WTC11 (cell line): Measurements from ENCODE around the gene WWP2. TPM values are rescaled to one million over a fixed set of nuclear protein-coding genes. Genes with fewer than 3 reads are reported as not detected.

Experiments
- ATAC-seq: fragments of 200-7000 bp; cut with Tn5 transposase; 2 replicates; pipeline ENCODE4 v1.10.0; 2021; ENCODE audit warnings: mild to moderate bottlenecking, moderate library complexity
- CTCF ChIA-PET: fragments of 300-600 bp; sonication (Branson Sonifier 250); formaldehyde crosslinking; loops from one replicate; lab custom pipeline; 2021; ENCODE audit warnings: antibody characterized with exemption; lab: Charles Lee
- POLR2A ChIA-PET: fragments of 350-600 bp; sonication (Branson Sonifier 250); formaldehyde crosslinking; loops from one replicate; lab custom pipeline; 2021; ENCODE audit warnings: antibody characterized with exemption; lab: Charles Lee
- DNase-seq: peaks from one replicate; pipeline ENCODE4 v3.0.0; 2021; ENCODE audit warnings: low spot score
- H3K27ac Mint-ChIP-seq: 2 replicates; pipeline ENCODE4 v1.8.0; 2021; ENCODE audit warnings: mixed read lengths
- H3K27me3 Mint-ChIP-seq: 2 replicates; pipeline ENCODE4 v1.8.0; 2021; ENCODE audit warnings: low read depth, mild to moderate bottlenecking, moderate library complexity, mixed read lengths
- H3K36me3 Mint-ChIP-seq: 2 replicates; pipeline ENCODE4 v1.8.0; 2021; ENCODE audit warnings: mixed read lengths
- H3K4me1 Mint-ChIP-seq: 2 replicates; pipeline ENCODE4 v1.8.0; 2022; ENCODE audit warnings: mixed read lengths
- H3K4me3 Mint-ChIP-seq: 2 replicates; pipeline ENCODE4 v1.8.0; 2021; ENCODE audit warnings: mild to moderate bottlenecking, moderate library complexity, mixed read lengths
- H3K9me3 Mint-ChIP-seq: 2 replicates; pipeline ENCODE4 v1.8.0; 2021; ENCODE audit warnings: mixed read lengths
- EMX1 ChIP-seq: fragments of 250-450 bp; sonication (Bioruptor Pico); IDR thresholded peaks from 2 replicates; pipeline ENCODE4 v1.8.0; 2021; ENCODE audit warnings: mild to moderate bottlenecking
- FOXK1 ChIP-seq: sonication (generic); formaldehyde crosslinking; IDR thresholded peaks from 2 replicates; pipeline ENCODE4 v1.8.0; 2022; ENCODE audit warnings: mild to moderate bottlenecking, moderate library complexity, missing genetic modification reagents
- GABPB1 ChIP-seq: sonication (generic); formaldehyde crosslinking; IDR thresholded peaks from 2 replicates; pipeline ENCODE4 v1.8.1; 2023; ENCODE audit warnings: mild to moderate bottlenecking, missing genetic modification reagents
- JUN ChIP-seq: sonication (generic); formaldehyde crosslinking; IDR thresholded peaks from 2 replicates; pipeline ENCODE4 v1.8.0; 2023; ENCODE audit warnings: mild to moderate bottlenecking, missing genetic modification reagents
- NFYB ChIP-seq: sonication (generic); formaldehyde crosslinking; conservative IDR thresholded peaks from 2 replicates; pipeline ENCODE4 v1.8.0; 2022; ENCODE audit warnings: low read depth, missing genetic modification reagents
- NR1H2 ChIP-seq: sonication (generic); formaldehyde crosslinking; IDR thresholded peaks from 2 replicates; pipeline ENCODE4 v1.9.0; 2021; ENCODE audit warnings: mild to moderate bottlenecking, moderate library complexity, missing genetic modification reagents
- NR2C2 ChIP-seq: sonication (generic); formaldehyde crosslinking; IDR thresholded peaks from 2 replicates; pipeline ENCODE4 v1.8.0; 2022; ENCODE audit warnings: mild to moderate bottlenecking, missing genetic modification reagents
- ZNF121 ChIP-seq: sonication (generic); formaldehyde crosslinking; IDR thresholded peaks from 2 replicates; pipeline ENCODE4 v1.8.0; 2023; ENCODE audit warnings: missing genetic modification reagents
- ZNF232 ChIP-seq: sonication (generic); formaldehyde crosslinking; IDR thresholded peaks from 2 replicates; pipeline ENCODE4 v1.8.0; 2022; ENCODE audit warnings: mild to moderate bottlenecking, missing genetic modification reagents
- ZNF416 ChIP-seq: fragments of 250-450 bp; sonication (Bioruptor Pico); IDR thresholded peaks from 2 replicates; pipeline ENCODE4 v1.9.0; 2021; ENCODE audit warnings: mild to moderate bottlenecking, inconsistent platforms
- total RNA-seq: library from RNA; stranded (reverse); gene quantifications from 3 replicates; pipeline ENCODE4 v1.2.3, GENCODE V29; 2021
- TF ChIP-seq, protein P1 (sequence below): fragments of 250-450 bp; sonication (Bioruptor Pico); IDR thresholded peaks from 2 replicates; pipeline ENCODE4 v1.9.0; 2021; ENCODE audit warnings: mild to moderate bottlenecking
- TF ChIP-seq, protein P2 (sequence below): sonication (generic); formaldehyde crosslinking; IDR thresholded peaks from 2 replicates; pipeline ENCODE4 v1.8.1; 2023; ENCODE audit warnings: mild to moderate bottlenecking, missing genetic modification reagents, moderate library complexity
- TF ChIP-seq, protein P3 (sequence below): sonication (generic); formaldehyde crosslinking; IDR thresholded peaks from 2 replicates; pipeline ENCODE4 v1.8.0; 2023; ENCODE audit warnings: missing genetic modification reagents, mild to moderate bottlenecking, borderline replicate concordance
- TF ChIP-seq, protein P4 (sequence below): sonication (generic); formaldehyde crosslinking; IDR thresholded peaks from 2 replicates; pipeline ENCODE4 v1.8.0; 2022; ENCODE audit warnings: mild to moderate bottlenecking, missing genetic modification reagents
- TF ChIP-seq, protein P5 (sequence below): sonication (generic); formaldehyde crosslinking; IDR thresholded peaks from 2 replicates; pipeline ENCODE4 v1.8.1; 2023; ENCODE audit warnings: mild to moderate bottlenecking, moderate library complexity, missing genetic modification reagents

Gene WWP2
- total RNA-seq, 1 experiment from 2014 or later: 39.1 TPM

DNA sequence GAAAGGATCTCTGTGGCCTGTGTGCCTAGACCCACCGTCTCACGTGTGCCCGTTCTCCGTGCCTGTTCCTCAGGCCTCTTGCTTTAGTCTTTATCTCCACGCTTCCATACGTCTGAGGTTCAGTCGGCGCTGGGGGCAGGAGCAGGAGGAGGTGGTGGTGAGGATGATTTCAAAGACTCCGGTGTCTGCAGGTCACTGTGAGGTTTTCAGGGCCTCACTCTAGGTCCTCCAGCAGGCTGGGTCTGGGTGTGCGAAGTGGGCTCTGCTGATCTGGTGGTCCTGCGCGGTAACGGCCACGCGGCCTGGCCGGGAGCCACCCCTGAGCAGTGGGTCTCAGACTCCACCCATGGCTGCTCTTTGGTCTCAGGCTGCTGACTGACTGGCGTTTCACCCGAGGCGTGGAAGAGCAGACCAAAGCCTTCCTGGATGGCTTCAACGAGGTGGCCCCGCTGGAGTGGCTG, 174.6 kb downstream of the WWP2 start:
- ATAC-seq: no peak
- no peaks in the 10 kb centered on the region for H3K27me3 Mint-ChIP-seq
- TF ChIP-seq, protein P1, sequence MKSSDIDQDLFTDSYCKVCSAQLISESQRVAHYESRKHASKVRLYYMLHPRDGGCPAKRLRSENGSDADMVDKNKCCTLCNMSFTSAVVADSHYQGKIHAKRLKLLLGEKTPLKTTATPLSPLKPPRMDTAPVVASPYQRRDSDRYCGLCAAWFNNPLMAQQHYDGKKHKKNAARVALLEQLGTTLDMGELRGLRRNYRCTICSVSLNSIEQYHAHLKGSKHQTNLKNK (CRISPR knock-in tag): no peak
- no peak for TF ChIP-seq ZNF416
- TF ChIP-seq, protein P2, sequence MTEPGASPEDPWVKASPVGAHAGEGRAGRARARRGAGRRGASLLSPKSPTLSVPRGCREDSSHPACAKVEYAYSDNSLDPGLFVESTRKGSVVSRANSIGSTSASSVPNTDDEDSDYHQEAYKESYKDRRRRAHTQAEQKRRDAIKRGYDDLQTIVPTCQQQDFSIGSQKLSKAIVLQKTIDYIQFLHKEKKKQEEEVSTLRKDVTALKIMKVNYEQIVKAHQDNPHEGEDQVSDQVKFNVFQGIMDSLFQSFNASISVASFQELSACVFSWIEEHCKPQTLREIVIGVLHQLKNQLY (CRISPR knock-in tag): no peak
- DNase-seq: no peak
- H3K9me3 Mint-ChIP-seq: no peaks in the 10 kb centered on the region
- ChIA-PET CTCF (interaction anchor here (0.6 to 1.4 kb wide), 6 partner anchors 13 to 541 kb away, joined by 3 to 5 read pairs (median 3); no protein-coding TSS in a partner anchor), POLR2A (no interaction called here)
- peaks cover 6% of the 10 kb centered on the region; the same call in 1 of the 2 replicates for H3K4me1 Mint-ChIP-seq
- no peak overlapping the region for H3K27ac Mint-ChIP-seq
- H3K4me3 Mint-ChIP-seq: no peak overlapping the region
- peaks cover 28% of the 10 kb centered on the region for H3K36me3 Mint-ChIP-seq

DNA sequence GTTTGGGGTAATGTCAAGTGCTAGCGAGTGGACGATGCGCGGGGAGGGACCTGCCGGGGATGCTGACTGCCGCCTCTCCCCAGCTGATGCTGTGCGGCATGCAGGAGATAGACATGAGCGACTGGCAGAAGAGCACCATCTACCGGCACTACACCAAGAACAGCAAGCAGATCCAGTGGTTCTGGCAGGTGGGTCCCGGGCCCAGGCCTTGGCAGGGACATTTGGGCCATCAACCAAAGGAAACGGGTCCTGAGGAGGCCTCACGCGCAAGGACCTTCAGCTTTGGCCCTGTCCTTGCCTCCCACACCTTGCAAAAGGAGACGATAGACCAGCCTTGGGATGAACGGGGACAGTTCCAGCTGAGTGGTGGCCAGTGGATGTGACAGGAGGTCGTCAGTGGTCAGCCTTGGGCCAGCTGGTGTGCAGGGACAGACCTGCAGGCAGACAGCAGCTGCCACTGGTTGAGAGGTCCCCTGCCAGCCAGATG, 175.4 kb downstream of the WWP2 start:
- TF ChIP-seq EMX1 (no peak), NR1H2 (no peak), FOXK1 (CRISPR knock-in tag) (no peak), GABPB1 (CRISPR knock-in tag) (no peak), ZNF232 (CRISPR knock-in tag) (no peak), NFYB (CRISPR knock-in tag) (no peak), JUN (CRISPR knock-in tag) (no peak), ZNF416 (no peak), ZNF121 (CRISPR knock-in tag) (no peak), NR2C2 (CRISPR knock-in tag) (no peak)
- TF ChIP-seq, protein P3, sequence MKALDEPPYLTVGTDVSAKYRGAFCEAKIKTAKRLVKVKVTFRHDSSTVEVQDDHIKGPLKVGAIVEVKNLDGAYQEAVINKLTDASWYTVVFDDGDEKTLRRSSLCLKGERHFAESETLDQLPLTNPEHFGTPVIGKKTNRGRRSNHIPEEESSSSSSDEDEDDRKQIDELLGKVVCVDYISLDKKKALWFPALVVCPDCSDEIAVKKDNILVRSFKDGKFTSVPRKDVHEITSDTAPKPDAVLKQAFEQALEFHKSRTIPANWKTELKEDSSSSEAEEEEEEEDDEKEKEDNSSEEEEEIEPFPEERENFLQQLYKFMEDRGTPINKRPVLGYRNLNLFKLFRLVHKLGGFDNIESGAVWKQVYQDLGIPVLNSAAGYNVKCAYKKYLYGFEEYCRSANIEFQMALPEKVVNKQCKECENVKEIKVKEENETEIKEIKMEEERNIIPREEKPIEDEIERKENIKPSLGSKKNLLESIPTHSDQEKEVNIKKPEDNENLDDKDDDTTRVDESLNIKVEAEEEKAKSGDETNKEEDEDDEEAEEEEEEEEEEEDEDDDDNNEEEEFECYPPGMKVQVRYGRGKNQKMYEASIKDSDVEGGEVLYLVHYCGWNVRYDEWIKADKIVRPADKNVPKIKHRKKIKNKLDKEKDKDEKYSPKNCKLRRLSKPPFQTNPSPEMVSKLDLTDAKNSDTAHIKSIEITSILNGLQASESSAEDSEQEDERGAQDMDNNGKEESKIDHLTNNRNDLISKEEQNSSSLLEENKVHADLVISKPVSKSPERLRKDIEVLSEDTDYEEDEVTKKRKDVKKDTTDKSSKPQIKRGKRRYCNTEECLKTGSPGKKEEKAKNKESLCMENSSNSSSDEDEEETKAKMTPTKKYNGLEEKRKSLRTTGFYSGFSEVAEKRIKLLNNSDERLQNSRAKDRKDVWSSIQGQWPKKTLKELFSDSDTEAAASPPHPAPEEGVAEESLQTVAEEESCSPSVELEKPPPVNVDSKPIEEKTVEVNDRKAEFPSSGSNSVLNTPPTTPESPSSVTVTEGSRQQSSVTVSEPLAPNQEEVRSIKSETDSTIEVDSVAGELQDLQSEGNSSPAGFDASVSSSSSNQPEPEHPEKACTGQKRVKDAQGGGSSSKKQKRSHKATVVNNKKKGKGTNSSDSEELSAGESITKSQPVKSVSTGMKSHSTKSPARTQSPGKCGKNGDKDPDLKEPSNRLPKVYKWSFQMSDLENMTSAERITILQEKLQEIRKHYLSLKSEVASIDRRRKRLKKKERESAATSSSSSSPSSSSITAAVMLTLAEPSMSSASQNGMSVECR (CRISPR knock-in tag): no peak
- TF ChIP-seq, protein P4, sequence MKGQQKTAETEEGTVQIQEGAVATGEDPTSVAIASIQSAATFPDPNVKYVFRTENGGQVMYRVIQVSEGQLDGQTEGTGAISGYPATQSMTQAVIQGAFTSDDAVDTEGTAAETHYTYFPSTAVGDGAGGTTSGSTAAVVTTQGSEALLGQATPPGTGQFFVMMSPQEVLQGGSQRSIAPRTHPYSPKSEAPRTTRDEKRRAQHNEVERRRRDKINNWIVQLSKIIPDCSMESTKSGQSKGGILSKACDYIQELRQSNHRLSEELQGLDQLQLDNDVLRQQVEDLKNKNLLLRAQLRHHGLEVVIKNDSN: no peak
- TF ChIP-seq, protein P5, sequence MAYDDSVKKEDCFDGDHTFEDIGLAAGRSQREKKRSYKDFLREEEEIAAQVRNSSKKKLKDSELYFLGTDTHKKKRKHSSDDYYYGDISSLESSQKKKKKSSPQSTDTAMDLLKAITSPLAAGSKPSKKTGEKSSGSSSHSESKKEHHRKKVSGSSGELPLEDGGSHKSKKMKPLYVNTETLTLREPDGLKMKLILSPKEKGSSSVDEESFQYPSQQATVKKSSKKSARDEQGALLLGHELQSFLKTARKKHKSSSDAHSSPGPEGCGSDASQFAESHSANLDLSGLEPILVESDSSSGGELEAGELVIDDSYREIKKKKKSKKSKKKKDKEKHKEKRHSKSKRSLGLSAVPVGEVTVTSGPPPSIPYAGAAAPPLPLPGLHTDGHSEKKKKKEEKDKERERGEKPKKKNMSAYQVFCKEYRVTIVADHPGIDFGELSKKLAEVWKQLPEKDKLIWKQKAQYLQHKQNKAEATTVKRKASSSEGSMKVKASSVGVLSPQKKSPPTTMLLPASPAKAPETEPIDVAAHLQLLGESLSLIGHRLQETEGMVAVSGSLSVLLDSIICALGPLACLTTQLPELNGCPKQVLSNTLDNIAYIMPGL: no peak
- TF ChIP-seq, protein P1 (CRISPR knock-in tag): no peak
- DNase-seq (peak; percentile 34), ATAC-seq (peak; percentile 68)
- H3K27me3 Mint-ChIP-seq: no peaks in the 10 kb centered on the region
- H3K9me3 Mint-ChIP-seq: no peaks in the 10 kb centered on the region
- POLR2A ChIA-PET: no interaction called here
- H3K4me3 Mint-ChIP-seq: no peak overlapping the region
- CTCF ChIA-PET: interaction anchor here (0.8 to 1.4 kb wide), 5 partner anchors 14 to 541 kb away, joined by 3 to 5 read pairs (median 3); no protein-coding TSS in a partner anchor
- peaks cover 28% of the 10 kb centered on the region for H3K36me3 Mint-ChIP-seq
- peaks cover 6% of the 10 kb centered on the region; the same call in 1 of the 2 replicates for H3K4me1 Mint-ChIP-seq
- H3K27ac Mint-ChIP-seq: no peak overlapping the region
